Kidney (tissue), 14 donors: Measurements from ENCODE around the gene PUM1. TPM values are rescaled to one million over a fixed set of nuclear protein-coding genes. Genes with fewer than 3 reads are reported as not detected.

Source experiments
- DNase-seq, 5 donors: peaks; one replicate each; pipeline ENCODE4 v3.0.0-alpha.2; 2013 to 2020
- FAIRE-seq: peaks from 2 replicates; lab custom pipeline; 2012; peaks lifted over from hg19 to GRCh38; lab: Jason Lieb, UNC
- H3K27ac ChIP-seq, 2 donors: one replicate each; pipeline ENCODE4 v1.7.0; 2013; ENCODE audit warnings: low read depth in 2 of 2, low read length in 2 of 2, inconsistent platforms in 1 of 2
- H3K27me3 ChIP-seq: one replicate; pipeline ENCODE4 v1.7.1; 2013; ENCODE audit warnings: low read length, inconsistent platforms; ENCODE audit not compliant: control insufficient read depth, insufficient read depth
- H3K36me3 ChIP-seq, 3 donors: one replicate each; pipeline versions ENCODE4 v1.7.0 to v1.7.1; 2013; ENCODE audit warnings: low read length in 3 of 3, control low read depth in 1 of 3, inconsistent platforms in 1 of 3; ENCODE audit not compliant: insufficient read depth in 3 of 3, control insufficient read depth in 2 of 3
- H3K4me1 ChIP-seq, 3 donors: one replicate each; pipeline versions ENCODE4 v1.7.0 to v1.7.1; 2013; ENCODE audit warnings: low read length in 3 of 3, inconsistent platforms in 1 of 3, low read depth in 1 of 3; ENCODE audit not compliant: control insufficient read depth in 2 of 3, insufficient read depth in 2 of 3
- H3K4me3 ChIP-seq, 3 donors: one replicate each; pipeline versions ENCODE4 v1.7.0 to v1.8.1; 2013; ENCODE audit warnings: low read length in 3 of 3, control low read depth in 1 of 3, inconsistent platforms in 1 of 3
- H3K9ac ChIP-seq, 3 donors: one replicate each; pipeline versions ENCODE4 v1.7.0 to v1.7.1; 2013; ENCODE audit warnings: low read length in 3 of 3, control low read depth in 1 of 3, inconsistent platforms in 1 of 3
- H3K9me3 ChIP-seq, 3 donors: one replicate each; pipeline versions ENCODE4 v1.7.0 to v1.7.1; 2013; ENCODE audit warnings: low read length in 3 of 3, control low read depth in 1 of 3, inconsistent platforms in 1 of 3; ENCODE audit not compliant: control insufficient read depth in 2 of 3, insufficient read depth in 1 of 3
- intact Hi-C: fragments of 100-400 bp; cut with DNase I; formaldehyde crosslinking; loops from one replicate; pipeline ENCODE4 v1.11.1; 2022
- polyA plus RNA-seq: library from polyadenylated mRNA; stranded (reverse); fragments of 350-450 nt; fragmentation: Illumina TruSeq; extraction: RNeasy Lipid Tissue Mini Kit (QIAGEN cat#74804); gene quantifications from one replicate; pipeline ENCODE4 v1.2.3, GENCODE V29; 2014; ENCODE audit warnings: low read depth, low replicate concordance; ENCODE audit not compliant: insufficient read depth
- total RNA-seq: library from RNA; stranded (reverse); fragmentation: NEBNext Ultra II Directional; extraction: Animal tissue kit (Norgen Biotek cat#: 25700); gene quantifications from one replicate; pipeline ENCODE4 v1.2.1, GENCODE V29; 2021
- TF ChIP-seq, protein P1 (sequence below): IDR thresholded peaks from 3 replicates; pipeline ENCODE4 v1.5.1; 2012; ENCODE audit warnings: mild to moderate bottlenecking, moderate library complexity, borderline replicate concordance; ENCODE audit not compliant: insufficient read depth; ENCODE audit errors: extremely low read depth
- donor health status: control.
- donor health status: control.
- donor health status: control.
- donor health status: control.
- donor health status: control.
- donor health status: DM: yes; HTN: yes; CAD: no.
- donor health status: Normal renal cell carcinoma (clear cell type).

Gene PUM1
- total and polyA plus RNA-seq, 2 donors from 2014 or later: 19.1 to 150 TPM

DNA sequence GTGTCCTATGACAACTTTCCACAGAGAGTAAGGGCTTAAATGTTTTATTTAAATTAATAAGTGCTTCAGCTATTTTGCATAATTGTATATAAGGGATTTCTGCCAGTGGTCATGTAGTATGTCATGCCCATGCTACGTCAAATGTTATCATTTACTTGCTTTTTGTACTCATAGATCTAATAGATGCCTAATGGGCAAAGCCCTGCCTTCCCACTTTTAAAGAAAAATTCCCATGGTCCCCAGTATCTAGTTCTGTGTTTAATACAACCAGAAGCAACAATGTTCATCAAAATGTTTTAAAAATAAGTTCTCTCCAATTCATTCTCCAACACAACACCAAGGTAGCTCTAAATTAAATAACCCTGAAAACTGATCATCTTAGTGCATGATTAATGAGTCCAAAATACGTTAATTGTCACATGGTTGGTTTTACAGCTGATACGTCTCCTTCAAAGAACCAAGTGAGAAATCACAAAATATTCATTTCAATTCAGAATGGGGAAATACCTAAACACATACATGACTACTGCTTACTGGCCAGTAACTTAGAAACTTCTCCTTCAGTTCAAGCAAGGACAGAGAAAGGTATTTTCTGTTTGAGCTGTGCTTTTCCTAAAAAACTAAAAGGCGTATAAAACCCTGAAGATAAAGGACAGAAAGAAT, 107.8 kb downstream of the PUM1 start:
- Histone ChIP-seq H3K27ac (no peak overlapping the region), H3K27me3 (no peaks in the 10 kb centered on the region), H3K36me3 (peaks cover 16 to 46% (median 18%) of the 10 kb centered on the region in 3 donors), H3K4me1 (no peaks in the 10 kb centered on the region), H3K4me3 (no peak overlapping the region), H3K9me3 (no peaks in the 10 kb centered on the region), H3K9ac (no peak overlapping the region)
- DNase-seq (no peak), FAIRE-seq (no peak)
- TF ChIP-seq, protein P1, sequence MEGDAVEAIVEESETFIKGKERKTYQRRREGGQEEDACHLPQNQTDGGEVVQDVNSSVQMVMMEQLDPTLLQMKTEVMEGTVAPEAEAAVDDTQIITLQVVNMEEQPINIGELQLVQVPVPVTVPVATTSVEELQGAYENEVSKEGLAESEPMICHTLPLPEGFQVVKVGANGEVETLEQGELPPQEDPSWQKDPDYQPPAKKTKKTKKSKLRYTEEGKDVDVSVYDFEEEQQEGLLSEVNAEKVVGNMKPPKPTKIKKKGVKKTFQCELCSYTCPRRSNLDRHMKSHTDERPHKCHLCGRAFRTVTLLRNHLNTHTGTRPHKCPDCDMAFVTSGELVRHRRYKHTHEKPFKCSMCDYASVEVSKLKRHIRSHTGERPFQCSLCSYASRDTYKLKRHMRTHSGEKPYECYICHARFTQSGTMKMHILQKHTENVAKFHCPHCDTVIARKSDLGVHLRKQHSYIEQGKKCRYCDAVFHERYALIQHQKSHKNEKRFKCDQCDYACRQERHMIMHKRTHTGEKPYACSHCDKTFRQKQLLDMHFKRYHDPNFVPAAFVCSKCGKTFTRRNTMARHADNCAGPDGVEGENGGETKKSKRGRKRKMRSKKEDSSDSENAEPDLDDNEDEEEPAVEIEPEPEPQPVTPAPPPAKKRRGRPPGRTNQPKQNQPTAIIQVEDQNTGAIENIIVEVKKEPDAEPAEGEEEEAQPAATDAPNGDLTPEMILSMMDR: no peak
- intact Hi-C loops: no loop called here

DNA sequence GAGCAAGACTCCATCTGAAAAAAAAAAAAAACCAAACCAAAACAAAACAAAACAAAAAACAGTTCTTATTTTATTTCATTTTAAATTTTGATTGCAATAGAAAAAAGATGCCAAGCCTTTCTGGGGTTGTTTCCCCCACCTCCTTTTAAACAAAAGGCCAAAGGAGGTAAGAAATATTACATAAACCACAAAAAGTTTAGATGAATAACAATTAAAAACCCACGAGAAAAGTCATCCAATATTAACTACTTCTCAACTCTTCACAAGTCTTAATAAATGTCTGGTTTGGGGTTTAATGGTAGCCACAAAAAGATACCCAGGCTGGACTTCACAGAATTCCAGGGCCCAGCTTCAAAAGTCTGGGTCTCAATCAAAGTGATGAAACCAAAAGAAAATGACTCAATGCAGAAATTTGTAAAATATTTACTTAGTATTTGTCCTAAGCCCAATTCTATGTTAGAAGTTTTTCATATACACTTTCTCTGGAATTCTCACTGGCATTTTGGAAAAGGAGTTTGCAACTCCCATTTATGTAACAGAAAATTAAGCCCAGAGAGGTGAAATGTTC, 110.0 kb downstream of the PUM1 start:
- intact Hi-C loops: no loop called here
- H3K36me3 ChIP-seq: peaks cover 23 to 53% (median 30%) of the 10 kb centered on the region in 3 donors
- FAIRE-seq: no peak

DNA sequence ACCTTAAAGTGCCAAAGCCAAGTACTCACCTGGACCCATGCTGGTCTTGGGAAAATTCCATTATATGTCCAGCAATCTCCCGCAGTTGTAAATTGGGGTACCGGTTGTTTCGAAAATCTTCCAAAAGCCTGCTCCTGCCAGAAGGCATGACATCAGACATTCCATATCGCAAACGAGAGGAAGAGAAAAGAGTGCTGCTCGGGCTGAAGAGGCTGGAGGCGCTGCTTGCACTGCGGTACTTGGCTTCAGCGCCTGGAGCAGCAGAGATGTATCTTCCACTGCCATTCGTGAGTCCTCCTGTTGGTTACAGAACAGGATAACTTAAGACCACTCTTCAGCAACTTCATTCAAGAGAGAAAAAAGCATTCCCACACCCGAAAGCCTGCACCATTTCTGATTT, 111.8 kb downstream of the PUM1 start:
- FAIRE-seq: no peak
- H3K36me3 ChIP-seq: peaks cover 18 to 59% (median 30%) of the 10 kb centered on the region in 3 donors

More for the DNA sequence above, 110.0 kb downstream of the PUM1 start:
- no peaks in the 10 kb centered on the region for H3K9me3 ChIP-seq
- no peak overlapping the region for H3K4me3 ChIP-seq
- H3K27me3 ChIP-seq: no peaks in the 10 kb centered on the region
- H3K4me1 ChIP-seq: no peaks in the 10 kb centered on the region
- TF ChIP-seq, protein P1: no peak
- H3K9ac ChIP-seq: no peak overlapping the region
- DNase-seq: no peak
- no peak overlapping the region for H3K27ac ChIP-seq

More for the DNA sequence above, 111.8 kb downstream of the PUM1 start:
- intact Hi-C loops: no loop called here
- H3K27ac ChIP-seq: no peak overlapping the region
- TF ChIP-seq, protein P1: no peak
- H3K4me3 ChIP-seq: no peak overlapping the region
- H3K4me1 ChIP-seq: no peaks in the 10 kb centered on the region
- no peaks in the 10 kb centered on the region for H3K27me3 ChIP-seq
- H3K9me3 ChIP-seq: no peaks in the 10 kb centered on the region
- DNase-seq: no peak
- no peak overlapping the region for H3K9ac ChIP-seq
